Measurements from ENCODE around the gene RAPGEF5. TPM values are rescaled to one million over a fixed set of nuclear protein-coding genes. Genes with fewer than 3 reads are reported as not detected.

The RAPGEF5 gene
- polyA plus RNA-seq, 1 donor (not counting 4 experiments of a cell fraction or from before 2014, with no cell fraction given) = 2.1 TPM

- Histone ChIP-seq H3K4me3 (ENCODE audit: control insufficient read depth in 2 of 3, extremely low read depth in 1 of 3, insufficient read depth in 2 of 3, low read depth in 1 of 3, low read length in 3 of 3) (no peak overlapping the region), H3K36me3 (ENCODE audit: control insufficient read depth in 2 of 2, extremely low read depth in 1 of 2, insufficient read depth in 2 of 2, low read length in 2 of 2) (no peaks in the 10 kb centered on the region)
- no peak for TF ChIP-seq EZH2 (IDR thresholded peaks at IDR 0.05; ENCODE audit: low read length)
- no peak for TF ChIP-seq CTCF (optimal IDR thresholded peaks at IDR 0.05 in 1 of 3, IDR thresholded peaks at IDR 0.05 in 1 of 3, conservative IDR thresholded peaks at IDR 0.05 in 1 of 3; ENCODE audit: extremely low read depth in 1 of 3, insufficient read depth in 2 of 3, low read length in 3 of 3)
These were observed 27.0 kb downstream of the RAPGEF5 start for GRCh38 chr7:22329816-22330524.

GRCh38 chr7:22326181-22326580 is 30.8 kb downstream of the RAPGEF5 start:
- DNase-seq (ENCODE audit: low read depth, low spot score) (no peak), FAIRE-seq (no peak)
- H3K4me2 ChIP-seq (ENCODE audit: control insufficient read depth, extremely low read depth, insufficient read depth, low read depth, low read length) = no peak overlapping the region
- no peaks in the 10 kb centered on the region for H3K27me3 ChIP-seq (ENCODE audit: control insufficient read depth, extremely low read depth, insufficient read depth, low read length)
- H3K79me2 ChIP-seq (ENCODE audit: control insufficient read depth, insufficient read depth, low read length) = no peaks in the 10 kb centered on the region
- no peak for TF ChIP-seq EZH2 (IDR thresholded peaks at IDR 0.05; ENCODE audit: low read length)
- TF ChIP-seq CTCF (optimal IDR thresholded peaks at IDR 0.05 in 1 of 3, IDR thresholded peaks at IDR 0.05 in 1 of 3, conservative IDR thresholded peaks at IDR 0.05 in 1 of 3; ENCODE audit: extremely low read depth in 1 of 3, insufficient read depth in 2 of 3, low read length in 3 of 3) = no peak
- no peak overlapping the region for H3K27ac ChIP-seq (ENCODE audit: control insufficient read depth, insufficient read depth, low read length)
- H4K20me1 ChIP-seq (ENCODE audit: control insufficient read depth, extremely low read depth, insufficient read depth, low read length) = no peaks in the 10 kb centered on the region
- no peak overlapping the region for H3K4me3 ChIP-seq (ENCODE audit: control insufficient read depth in 2 of 3, extremely low read depth in 1 of 3, insufficient read depth in 2 of 3, low read depth in 1 of 3, low read length in 3 of 3)
- no peaks in the 10 kb centered on the region for H3K9me1 ChIP-seq (ENCODE audit: control insufficient read depth, extremely low read depth, insufficient read depth, low read length)
- H3K9ac ChIP-seq (ENCODE audit: control insufficient read depth, extremely low read depth, insufficient read depth, low read length) = no peak overlapping the region
- H3K4me1 ChIP-seq (ENCODE audit: control insufficient read depth, extremely low read depth, insufficient read depth, low read length) = no peaks in the 10 kb centered on the region
- no peaks in the 10 kb centered on the region for H3K36me3 ChIP-seq (ENCODE audit: control insufficient read depth in 2 of 2, extremely low read depth in 1 of 2, insufficient read depth in 2 of 2, low read length in 2 of 2)
- H3K9me3 ChIP-seq (ENCODE audit: control insufficient read depth, low read depth, low read length) = no peaks in the 10 kb centered on the region
- H2AFZ ChIP-seq (ENCODE audit: control insufficient read depth, low read length) = no peak overlapping the region
- dilution Hi-C loops (cut with MboI; ENCODE audit: extremely low pct_ligation_motif_present, low sequenced_read_pairs) = no loop called here

More at GRCh38 chr7:22329816-22330524, 27.0 kb downstream of the RAPGEF5 start:
- no peak for DNase-seq (ENCODE audit: low read depth, low spot score)
- H3K9ac ChIP-seq (ENCODE audit: control insufficient read depth, extremely low read depth, insufficient read depth, low read length) = no peak overlapping the region
- dilution Hi-C loops (cut with MboI; ENCODE audit: extremely low pct_ligation_motif_present, low sequenced_read_pairs) = no loop called here
- no peaks in the 10 kb centered on the region for H4K20me1 ChIP-seq (ENCODE audit: control insufficient read depth, extremely low read depth, insufficient read depth, low read length)
- no peak overlapping the region for H3K27ac ChIP-seq (ENCODE audit: control insufficient read depth, insufficient read depth, low read length)
- H3K9me3 ChIP-seq (ENCODE audit: control insufficient read depth, low read depth, low read length) = no peaks in the 10 kb centered on the region
- no peaks in the 10 kb centered on the region for H3K79me2 ChIP-seq (ENCODE audit: control insufficient read depth, insufficient read depth, low read length)
- no peaks in the 10 kb centered on the region for H3K27me3 ChIP-seq (ENCODE audit: control insufficient read depth, extremely low read depth, insufficient read depth, low read length)
- H3K4me2 ChIP-seq (ENCODE audit: control insufficient read depth, extremely low read depth, insufficient read depth, low read depth, low read length) = no peak overlapping the region
- H3K4me1 ChIP-seq (ENCODE audit: control insufficient read depth, extremely low read depth, insufficient read depth, low read length) = no peaks in the 10 kb centered on the region
- H3K9me1 ChIP-seq (ENCODE audit: control insufficient read depth, extremely low read depth, insufficient read depth, low read length) = no peaks in the 10 kb centered on the region
- H2AFZ ChIP-seq (ENCODE audit: control insufficient read depth, low read length) = no peak overlapping the region
- FAIRE-seq = no peak

Measured in keratinocyte (primary cell).